KMS-11 (cell line): ENCODE data around the gene SUN3.

Experiments used
- H2AFZ ChIP-seq: fragments of 200-600 bp; sonication (generic); 2 replicates; pipeline ENCODE4 v1.6.1; 2016; ENCODE audit warnings: antibody characterized with exemption, mixed run types, low read depth
- H3K27ac ChIP-seq: fragments of 200-600 bp; sonication (generic); 2 replicates; pipeline ENCODE4 v1.6.1; 2016; ENCODE audit warnings: mild to moderate bottlenecking, mixed run types
- H3K27me3 ChIP-seq: fragments of 200-600 bp; sonication (generic); 2 replicates; pipeline ENCODE4 v1.6.1; 2017; ENCODE audit warnings: mild to moderate bottlenecking, low read depth, mixed run types, moderate library complexity; ENCODE audit not compliant: insufficient read depth
- H3K36me3 ChIP-seq: fragments of 200-600 bp; sonication (generic); 2 replicates; pipeline ENCODE4 v1.6.1; 2017; ENCODE audit warnings: mild to moderate bottlenecking, mixed run types; ENCODE audit not compliant: insufficient read depth
- H3K4me1 ChIP-seq: fragments of 200-600 bp; sonication (generic); 2 replicates; pipeline ENCODE4 v1.6.1; 2016; ENCODE audit warnings: mild to moderate bottlenecking, low read depth, mixed run types; ENCODE audit not compliant: poor library complexity, severe bottlenecking
- H3K4me2 ChIP-seq: fragments of 200-600 bp; sonication (generic); 2 replicates; pipeline ENCODE4 v1.7.0; 2016; ENCODE audit warnings: mild to moderate bottlenecking, mixed run types
- H3K4me3 ChIP-seq: fragments of 200-600 bp; sonication (generic); IDR thresholded peaks from 2 replicates; pipeline ENCODE4 v1.6.1; 2017; ENCODE audit warnings: low read depth, low read length, mixed read lengths; ENCODE audit not compliant: insufficient read depth
- H3K79me2 ChIP-seq: fragments of 200-600 bp; sonication (generic); 2 replicates; pipeline ENCODE4 v1.6.1; 2016; ENCODE audit warnings: low read depth, mixed run types; ENCODE audit not compliant: insufficient read depth
- H3K9ac ChIP-seq: fragments of 200-600 bp; sonication (generic); 2 replicates; pipeline ENCODE4 v1.6.1; 2016; ENCODE audit warnings: mild to moderate bottlenecking, mixed run types
- H4K20me1 ChIP-seq: fragments of 200-600 bp; sonication (generic); 2 replicates; pipeline ENCODE4 v1.6.1; 2016; ENCODE audit warnings: mild to moderate bottlenecking, mixed run types; ENCODE audit not compliant: insufficient read depth
- CTCF ChIP-seq: fragments of 200-600 bp; sonication (generic); conservative IDR thresholded peaks from 2 replicates; pipeline ENCODE4 v1.6.1; 2017; ENCODE audit warnings: low read depth, mild to moderate bottlenecking, antibody characterized with exemption, low read length, moderate library complexity, mixed read lengths

SUN3 gene

GRCh38 chr7:48067475-48067874 lies 38.6 kb upstream of the SUN3 start:
- Histone ChIP-seq H3K4me3 (no peak overlapping the region), H3K27me3 (no peaks in the 10 kb centered on the region), H3K79me2 (no peaks in the 10 kb centered on the region), H3K36me3 (no peaks in the 10 kb centered on the region), H3K4me2 (no peak overlapping the region), H4K20me1 (no peaks in the 10 kb centered on the region), H3K4me1 (no peaks in the 10 kb centered on the region), H3K9ac (no peak overlapping the region), H3K27ac (no peak overlapping the region), H2AFZ (no peak overlapping the region)
- no peak for TF ChIP-seq CTCF

GRCh38 chr7:48063985-48064384 lies 35.1 kb upstream of the SUN3 start:
- Histone ChIP-seq H3K4me1 (no peaks in the 10 kb centered on the region), H3K27me3 (no peaks in the 10 kb centered on the region), H3K27ac (no peak overlapping the region), H2AFZ (no peak overlapping the region), H3K4me3 (no peak overlapping the region), H4K20me1 (no peaks in the 10 kb centered on the region), H3K9ac (no peak overlapping the region), H3K4me2 (no peak overlapping the region), H3K36me3 (no peaks in the 10 kb centered on the region), H3K79me2 (no peaks in the 10 kb centered on the region)
- no peak for TF ChIP-seq CTCF

GRCh38 chr7:48059706-48060105 lies 30.8 kb upstream of the SUN3 start:
- Histone ChIP-seq H3K9ac (no peak overlapping the region), H3K27me3 (no peaks in the 10 kb centered on the region), H3K79me2 (no peaks in the 10 kb centered on the region), H2AFZ (no peak overlapping the region), H4K20me1 (no peaks in the 10 kb centered on the region), H3K4me1 (no peaks in the 10 kb centered on the region), H3K36me3 (no peaks in the 10 kb centered on the region), H3K4me2 (no peak overlapping the region), H3K27ac (no peak overlapping the region), H3K4me3 (no peak overlapping the region)
- no peak for TF ChIP-seq CTCF

GRCh38 chr7:48058990-48059389 lies 30.1 kb upstream of the SUN3 start:
- no peak overlapping the region for H3K4me2 ChIP-seq
- H4K20me1 ChIP-seq, result no peaks in the 10 kb centered on the region
- no peak overlapping the region for H3K27ac ChIP-seq
- no peaks in the 10 kb centered on the region for H3K36me3 ChIP-seq
- no peaks in the 10 kb centered on the region for H3K27me3 ChIP-seq
- H3K9ac ChIP-seq, result no peak overlapping the region
- no peak for TF ChIP-seq CTCF
- no peaks in the 10 kb centered on the region for H3K79me2 ChIP-seq
- H2AFZ ChIP-seq, result no peak overlapping the region
- H3K4me1 ChIP-seq, result no peaks in the 10 kb centered on the region
- H3K4me3 ChIP-seq, result no peak overlapping the region

GRCh38 chr7:48053736-48054135 lies 24.8 kb upstream of the SUN3 start:
- Histone ChIP-seq H3K4me1 (no peaks in the 10 kb centered on the region), H4K20me1 (no peaks in the 10 kb centered on the region), H3K9ac (no peak overlapping the region), H2AFZ (no peak overlapping the region), H3K36me3 (no peaks in the 10 kb centered on the region), H3K4me3 (no peak overlapping the region), H3K79me2 (no peaks in the 10 kb centered on the region), H3K27ac (no peak overlapping the region), H3K27me3 (no peaks in the 10 kb centered on the region), H3K4me2 (no peak overlapping the region)
- TF ChIP-seq CTCF, result no peak
